SK-N-SH (cell line): Measurements from ENCODE around the gene U2SURP.

Experiments used
- CHD2 ChIP-seq: fragments of 150-350 bp; IDR thresholded peaks from 2 replicates; pipeline ENCODE4 v1.6.1; 2018; ENCODE audit warnings: low read length; ENCODE audit not compliant: partially characterized antibody
- EP300 ChIP-seq, 2 experiments: IDR thresholded peaks; 2 replicates each; pipeline versions ENCODE4 v1.4.0 to v1.6.1; 2012; ENCODE audit warnings: borderline replicate concordance in 1 of 2, low read depth in 1 of 2, low read length in 1 of 2
- RAD21 ChIP-seq: IDR thresholded peaks from 2 replicates; pipeline ENCODE4 v1.6.1; 2012; ENCODE audit warnings: mild to moderate bottlenecking, low read length
- RCOR1 ChIP-seq: fragments of 150-350 bp; IDR thresholded peaks from 2 replicates; pipeline ENCODE4 v1.6.1; 2017; ENCODE audit warnings: antibody characterized with exemption, low read length
- RFX5 ChIP-seq: IDR thresholded peaks from 2 replicates; pipeline ENCODE4 v1.6.1; 2012; ENCODE audit warnings: mild to moderate bottlenecking, improper control_type of control experiment, low read length
- SIN3A ChIP-seq: IDR thresholded peaks from 2 replicates; pipeline ENCODE4 v1.6.1; 2012; ENCODE audit warnings: low read depth, mild to moderate bottlenecking, low read length, moderate library complexity, borderline replicate concordance
- TAF1 ChIP-seq: IDR thresholded peaks from 2 replicates; pipeline ENCODE4 v1.6.1; 2012; ENCODE audit warnings: low read depth, mild to moderate bottlenecking, low read length, moderate library complexity, borderline replicate concordance
- YY1 ChIP-seq: IDR thresholded peaks from 2 replicates; pipeline ENCODE4 v1.4.0; 2012; ENCODE audit warnings: low read depth, mild to moderate bottlenecking
- TF ChIP-seq, protein P1 (sequence below): fragments of 200-600 bp; sonication (generic); IDR thresholded peaks from 2 replicates; pipeline ENCODE4 v1.6.1; 2017; ENCODE audit warnings: antibody characterized with exemption, mild to moderate bottlenecking, moderate library complexity
- TF ChIP-seq, protein P2 (sequence below): IDR thresholded peaks from 2 replicates; pipeline ENCODE4 v1.4.0; 2012; ENCODE audit warnings: low read depth

DNA sequence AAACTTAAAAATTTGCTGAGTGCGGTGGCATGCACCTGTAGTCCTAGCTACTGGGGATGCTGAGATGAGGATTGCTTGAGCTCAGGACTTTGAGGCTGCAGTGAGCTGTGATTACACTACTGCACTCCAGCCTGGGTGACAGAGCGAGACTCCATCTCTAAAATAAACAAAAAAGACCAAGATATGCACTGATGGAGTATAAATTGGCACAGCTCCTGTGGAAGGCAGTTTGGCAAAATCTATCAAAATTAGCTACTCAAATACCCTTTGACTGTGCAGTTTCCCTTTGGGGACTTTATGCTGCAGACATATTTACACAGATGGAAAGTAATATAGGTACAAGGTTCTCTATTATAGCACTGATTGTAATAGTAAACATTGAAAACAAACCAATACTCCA lies 18.1 kb upstream of the U2SURP start:
- TF ChIP-seq, protein P1, sequence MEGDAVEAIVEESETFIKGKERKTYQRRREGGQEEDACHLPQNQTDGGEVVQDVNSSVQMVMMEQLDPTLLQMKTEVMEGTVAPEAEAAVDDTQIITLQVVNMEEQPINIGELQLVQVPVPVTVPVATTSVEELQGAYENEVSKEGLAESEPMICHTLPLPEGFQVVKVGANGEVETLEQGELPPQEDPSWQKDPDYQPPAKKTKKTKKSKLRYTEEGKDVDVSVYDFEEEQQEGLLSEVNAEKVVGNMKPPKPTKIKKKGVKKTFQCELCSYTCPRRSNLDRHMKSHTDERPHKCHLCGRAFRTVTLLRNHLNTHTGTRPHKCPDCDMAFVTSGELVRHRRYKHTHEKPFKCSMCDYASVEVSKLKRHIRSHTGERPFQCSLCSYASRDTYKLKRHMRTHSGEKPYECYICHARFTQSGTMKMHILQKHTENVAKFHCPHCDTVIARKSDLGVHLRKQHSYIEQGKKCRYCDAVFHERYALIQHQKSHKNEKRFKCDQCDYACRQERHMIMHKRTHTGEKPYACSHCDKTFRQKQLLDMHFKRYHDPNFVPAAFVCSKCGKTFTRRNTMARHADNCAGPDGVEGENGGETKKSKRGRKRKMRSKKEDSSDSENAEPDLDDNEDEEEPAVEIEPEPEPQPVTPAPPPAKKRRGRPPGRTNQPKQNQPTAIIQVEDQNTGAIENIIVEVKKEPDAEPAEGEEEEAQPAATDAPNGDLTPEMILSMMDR: no peak
- no peak for TF ChIP-seq RAD21
- TF ChIP-seq RFX5: no peak
- TF ChIP-seq SIN3A: no peak
- TF ChIP-seq CHD2: no peak
- TF ChIP-seq EP300 (IDR thresholded peaks at IDR 0.05; ENCODE audit: borderline replicate concordance in 1 of 2, low read depth in 1 of 2, low read length in 1 of 2): no peak
- TF ChIP-seq, protein P2, sequence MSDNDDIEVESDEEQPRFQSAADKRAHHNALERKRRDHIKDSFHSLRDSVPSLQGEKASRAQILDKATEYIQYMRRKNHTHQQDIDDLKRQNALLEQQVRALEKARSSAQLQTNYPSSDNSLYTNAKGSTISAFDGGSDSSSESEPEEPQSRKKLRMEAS: no peak
- no peak for TF ChIP-seq TAF1
- TF ChIP-seq RCOR1: no peak
- no peak for TF ChIP-seq YY1
